ENCODE data around the gene RNASE13.

The RNASE13 gene, protein sequence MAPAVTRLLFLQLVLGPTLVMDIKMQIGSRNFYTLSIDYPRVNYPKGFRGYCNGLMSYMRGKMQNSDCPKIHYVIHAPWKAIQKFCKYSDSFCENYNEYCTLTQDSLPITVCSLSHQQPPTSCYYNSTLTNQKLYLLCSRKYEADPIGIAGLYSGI

DNA sequence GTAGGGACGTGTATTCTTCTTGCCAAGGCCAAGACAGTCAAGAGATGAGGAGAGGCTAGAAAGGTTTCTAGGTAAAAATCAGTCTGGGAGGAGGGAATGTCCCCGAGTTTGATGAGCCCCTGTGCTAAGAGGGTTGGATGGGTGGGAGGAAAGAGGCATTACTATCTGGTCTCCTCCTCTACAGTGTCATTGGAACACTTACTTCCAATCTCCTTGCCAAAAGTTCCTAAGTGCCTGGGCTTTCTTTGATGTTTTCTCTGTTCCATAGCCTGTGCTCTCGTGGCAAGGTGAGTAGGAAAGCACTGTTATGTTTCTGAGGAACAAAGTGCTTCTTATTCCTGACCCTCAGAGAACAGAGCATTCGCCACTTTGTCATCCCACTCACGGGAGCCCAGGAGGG is at the start of gene RNASE13:
Gene RNASE13, minus strand, starts transcription at position 101 of the 400 bp plus-strand sequence. CDS start 519 bp downstream, outside the sequence.
- Histone ChIP-seq H3K4me3 (ENCODE audit: low read depth, low read length, poor library complexity, severe bottlenecking) (no peak within 1 kb of the TSS), H3K9me3 (ENCODE audit: low read length) (no peaks in the 10 kb centered on the region), H3K79me2 (ENCODE audit: insufficient read depth, low read length) (no peaks in the 10 kb centered on the region), H3F3A (ENCODE audit: insufficient read depth, low read length) (no peaks in the 10 kb centered on the region), H3K36me3 (ENCODE audit: insufficient read depth, low read length) (no peaks in the 10 kb centered on the region), H3K4me2 (ENCODE audit: low read length) (no peak within 1 kb of the TSS), H3K27me3 (ENCODE audit: insufficient read depth, low read length) (no peaks in the 10 kb centered on the region), H3K9ac (ENCODE audit: low read length) (no peak within 1 kb of the TSS), H4K20me1 (ENCODE audit: insufficient read depth, low read length) (no peaks in the 10 kb centered on the region), H2AFZ (ENCODE audit: low read length) (no peak within 1 kb of the TSS), H3K27ac (ENCODE audit: low read depth, low read length, poor library complexity, severe bottlenecking) (no peak within 1 kb of the TSS), H3K4me1 (ENCODE audit: insufficient read depth, low read length, severe bottlenecking) (no peaks in the 10 kb centered on the region), H3K9me2 (ENCODE audit: low read depth, low read length) (no peaks in the 10 kb centered on the region)
- no peak for TF ChIP-seq EZH2 (IDR thresholded peaks at IDR 0.05; ENCODE audit: borderline replicate concordance, low read length)
- TF ChIP-seq, protein P1, sequence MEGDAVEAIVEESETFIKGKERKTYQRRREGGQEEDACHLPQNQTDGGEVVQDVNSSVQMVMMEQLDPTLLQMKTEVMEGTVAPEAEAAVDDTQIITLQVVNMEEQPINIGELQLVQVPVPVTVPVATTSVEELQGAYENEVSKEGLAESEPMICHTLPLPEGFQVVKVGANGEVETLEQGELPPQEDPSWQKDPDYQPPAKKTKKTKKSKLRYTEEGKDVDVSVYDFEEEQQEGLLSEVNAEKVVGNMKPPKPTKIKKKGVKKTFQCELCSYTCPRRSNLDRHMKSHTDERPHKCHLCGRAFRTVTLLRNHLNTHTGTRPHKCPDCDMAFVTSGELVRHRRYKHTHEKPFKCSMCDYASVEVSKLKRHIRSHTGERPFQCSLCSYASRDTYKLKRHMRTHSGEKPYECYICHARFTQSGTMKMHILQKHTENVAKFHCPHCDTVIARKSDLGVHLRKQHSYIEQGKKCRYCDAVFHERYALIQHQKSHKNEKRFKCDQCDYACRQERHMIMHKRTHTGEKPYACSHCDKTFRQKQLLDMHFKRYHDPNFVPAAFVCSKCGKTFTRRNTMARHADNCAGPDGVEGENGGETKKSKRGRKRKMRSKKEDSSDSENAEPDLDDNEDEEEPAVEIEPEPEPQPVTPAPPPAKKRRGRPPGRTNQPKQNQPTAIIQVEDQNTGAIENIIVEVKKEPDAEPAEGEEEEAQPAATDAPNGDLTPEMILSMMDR (IDR thresholded peaks at IDR 0.05; ENCODE audit: low read length): no peak

DNA sequence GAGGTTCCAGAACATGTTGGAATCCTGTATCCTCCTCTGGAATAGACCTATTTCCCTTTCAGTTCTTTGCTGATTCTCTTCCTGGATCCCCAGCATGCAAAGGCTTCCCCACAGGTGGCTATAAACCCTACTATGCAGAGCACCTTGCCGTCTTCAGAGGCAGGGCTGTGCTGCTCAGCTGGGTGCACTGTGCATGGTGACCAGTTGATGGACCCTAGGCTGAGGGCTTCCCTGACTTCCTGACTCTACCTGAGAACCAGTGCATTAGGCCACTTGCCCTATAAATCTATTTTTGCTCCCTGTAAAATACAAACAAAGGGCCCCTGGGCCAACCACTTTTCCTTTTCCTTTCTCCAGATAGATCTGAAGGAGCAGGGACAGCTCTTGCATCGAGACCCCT is 49.8 kb upstream of the RNASE13 start:
- Histone ChIP-seq H3K4me2 (ENCODE audit: low read length) (no peak overlapping the region), H3F3A (ENCODE audit: insufficient read depth, low read length) (no peaks in the 10 kb centered on the region), H3K9me3 (ENCODE audit: low read length) (no peaks in the 10 kb centered on the region), H3K36me3 (ENCODE audit: insufficient read depth, low read length) (no peaks in the 10 kb centered on the region), H3K27me3 (ENCODE audit: insufficient read depth, low read length) (peaks cover 9% of the 10 kb centered on the region; the same call in 1 of the 2 replicates), H3K79me2 (ENCODE audit: insufficient read depth, low read length) (no peaks in the 10 kb centered on the region), H3K9ac (ENCODE audit: low read length) (no peak overlapping the region), H2AFZ (ENCODE audit: low read length) (no peak overlapping the region), H3K4me1 (ENCODE audit: insufficient read depth, low read length, severe bottlenecking) (no peaks in the 10 kb centered on the region), H3K9me2 (ENCODE audit: low read depth, low read length) (no peaks in the 10 kb centered on the region), H3K27ac (ENCODE audit: low read depth, low read length, poor library complexity, severe bottlenecking) (no peak overlapping the region), H3K4me3 (ENCODE audit: low read depth, low read length, poor library complexity, severe bottlenecking) (no peak overlapping the region), H4K20me1 (ENCODE audit: insufficient read depth, low read length) (no peaks in the 10 kb centered on the region)
- TF ChIP-seq, protein P1 (IDR thresholded peaks at IDR 0.05; ENCODE audit: low read length): no peak
- TF ChIP-seq EZH2 (IDR thresholded peaks at IDR 0.05; ENCODE audit: borderline replicate concordance, low read length): no peak

DNA sequence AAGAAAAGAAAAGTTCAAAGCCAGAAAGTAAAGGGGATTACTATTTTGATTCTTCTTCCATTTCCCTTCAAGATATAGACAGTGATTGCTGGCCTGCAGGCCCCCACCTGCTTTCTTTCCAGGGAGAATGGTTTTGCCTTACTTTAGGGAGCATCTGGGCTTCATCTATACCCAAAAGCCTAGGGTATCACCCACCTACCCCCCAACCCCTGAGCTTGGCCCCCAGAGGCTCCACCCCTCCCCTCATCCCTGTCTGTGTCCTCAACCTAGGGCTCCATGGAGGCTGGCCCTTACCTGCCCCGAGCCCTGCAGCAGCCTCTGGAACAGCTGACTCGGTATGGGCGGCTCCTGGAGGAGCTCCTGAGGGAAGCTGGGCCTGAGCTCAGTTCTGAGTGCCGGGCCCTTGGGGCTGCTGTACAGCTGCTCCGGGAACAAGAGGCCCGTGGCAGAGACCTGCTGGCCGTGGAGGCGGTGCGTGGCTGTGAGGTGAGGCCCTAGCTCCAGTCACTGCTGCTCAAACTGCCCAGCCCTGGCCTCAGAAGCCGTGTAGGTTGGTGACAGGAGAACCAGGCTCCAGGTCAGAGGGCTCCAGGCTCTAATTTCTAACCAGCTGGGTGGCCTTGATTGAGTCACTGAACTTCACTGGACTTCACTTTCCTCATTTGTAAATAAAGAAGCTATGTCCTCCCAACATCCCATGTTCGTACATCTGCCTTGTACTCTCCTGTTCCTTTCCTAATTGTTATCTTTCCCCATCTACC is 49.1 kb upstream of the RNASE13 start:
- Histone ChIP-seq H3K9me3 (ENCODE audit: low read length) (no peaks in the 10 kb centered on the region), H3F3A (ENCODE audit: insufficient read depth, low read length) (no peaks in the 10 kb centered on the region), H3K4me3 (ENCODE audit: low read depth, low read length, poor library complexity, severe bottlenecking) (no peak overlapping the region), H3K36me3 (ENCODE audit: insufficient read depth, low read length) (no peaks in the 10 kb centered on the region), H4K20me1 (ENCODE audit: insufficient read depth, low read length) (no peaks in the 10 kb centered on the region), H2AFZ (ENCODE audit: low read length) (no peak overlapping the region), H3K27ac (ENCODE audit: low read depth, low read length, poor library complexity, severe bottlenecking) (no peak overlapping the region), H3K4me1 (ENCODE audit: insufficient read depth, low read length, severe bottlenecking) (no peaks in the 10 kb centered on the region), H3K9ac (ENCODE audit: low read length) (no peak overlapping the region), H3K9me2 (ENCODE audit: low read depth, low read length) (no peaks in the 10 kb centered on the region), H3K4me2 (ENCODE audit: low read length) (no peak overlapping the region), H3K79me2 (ENCODE audit: insufficient read depth, low read length) (no peaks in the 10 kb centered on the region), H3K27me3 (ENCODE audit: insufficient read depth, low read length) (peaks cover 9% of the 10 kb centered on the region; the same call in 1 of the 2 replicates)
- TF ChIP-seq EZH2 (IDR thresholded peaks at IDR 0.05; ENCODE audit: borderline replicate concordance, low read length): no peak
- TF ChIP-seq, protein P1 (IDR thresholded peaks at IDR 0.05; ENCODE audit: low read length): no peak

All from OCI-LY1 (cell line).